ENCODE measurements around the gene ELF2. TPM values are rescaled to one million over a fixed set of nuclear protein-coding genes. Genes with fewer than 3 reads are reported as not detected.

Gene ELF2
- total and polyA plus RNA-seq, 2 donors from 2014 or later, result 12.8 to 58.5 TPM

- H3K9ac ChIP-seq (ENCODE audit: low read length in 3 of 3), result no peak overlapping the region
- intact Hi-C loops (cut with DNase I), result no loop called here
- no peak for TF ChIP-seq CTCF (IDR thresholded peaks at IDR 0.05; ENCODE audit: borderline replicate concordance, extremely low read depth, insufficient read depth)
- no peaks in the 10 kb centered on the region for H3K36me3 ChIP-seq (ENCODE audit: control insufficient read depth in 2 of 3, insufficient read depth in 3 of 3, low read length in 3 of 3)
- no peak for DNase-seq
- H3K27ac ChIP-seq (ENCODE audit: low read depth in 2 of 2, low read length in 2 of 2), result no peak overlapping the region
- H3K4me3 ChIP-seq (ENCODE audit: low read length in 3 of 3), result no peak overlapping the region
- H3K4me1 ChIP-seq (ENCODE audit: control insufficient read depth in 2 of 3, insufficient read depth in 2 of 3, low read depth in 1 of 3, low read length in 3 of 3), result no peaks in the 10 kb centered on the region
- no peak for FAIRE-seq
- no peaks in the 10 kb centered on the region for H3K9me3 ChIP-seq (ENCODE audit: control insufficient read depth in 2 of 3, insufficient read depth in 1 of 3, low read length in 3 of 3)
- H3K27me3 ChIP-seq (ENCODE audit: control insufficient read depth, insufficient read depth, low read length), result no peaks in the 10 kb centered on the region
Observed at GRCh38 chr4:139208404-139208945, 31.5 kb upstream of the ELF2 start.

GRCh38 chr4:139207873-139208403, 30.9 kb upstream of the ELF2 start:
- no peak for DNase-seq
- no peak for FAIRE-seq
- no peaks in the 10 kb centered on the region for H3K27me3 ChIP-seq (ENCODE audit: control insufficient read depth, insufficient read depth, low read length)
- H3K9me3 ChIP-seq (ENCODE audit: control insufficient read depth in 2 of 3, insufficient read depth in 1 of 3, low read length in 3 of 3), result no peaks in the 10 kb centered on the region
- no peak for TF ChIP-seq CTCF (IDR thresholded peaks at IDR 0.05; ENCODE audit: borderline replicate concordance, extremely low read depth, insufficient read depth)
- no peak overlapping the region for H3K27ac ChIP-seq (ENCODE audit: low read depth in 2 of 2, low read length in 2 of 2)
- intact Hi-C loops (cut with DNase I), result no loop called here
- no peak overlapping the region for H3K4me3 ChIP-seq (ENCODE audit: low read length in 3 of 3)
- H3K9ac ChIP-seq (ENCODE audit: low read length in 3 of 3), result no peak overlapping the region
- no peaks in the 10 kb centered on the region for H3K36me3 ChIP-seq (ENCODE audit: control insufficient read depth in 2 of 3, insufficient read depth in 3 of 3, low read length in 3 of 3)
- H3K4me1 ChIP-seq (ENCODE audit: control insufficient read depth in 2 of 3, insufficient read depth in 2 of 3, low read depth in 1 of 3, low read length in 3 of 3), result no peaks in the 10 kb centered on the region

- no peaks in the 10 kb centered on the region for H3K27me3 ChIP-seq (ENCODE audit: control insufficient read depth, insufficient read depth, low read length)
- no peak overlapping the region for H3K4me3 ChIP-seq (ENCODE audit: low read length in 3 of 3)
- H3K9me3 ChIP-seq (ENCODE audit: control insufficient read depth in 2 of 3, insufficient read depth in 1 of 3, low read length in 3 of 3), result no peaks in the 10 kb centered on the region
- no peaks in the 10 kb centered on the region for H3K4me1 ChIP-seq (ENCODE audit: control insufficient read depth in 2 of 3, insufficient read depth in 2 of 3, low read depth in 1 of 3, low read length in 3 of 3)
- no peaks in the 10 kb centered on the region for H3K36me3 ChIP-seq (ENCODE audit: control insufficient read depth in 2 of 3, insufficient read depth in 3 of 3, low read length in 3 of 3)
- FAIRE-seq, result no peak
- DNase-seq, result no peak
- H3K9ac ChIP-seq (ENCODE audit: low read length in 3 of 3), result no peak overlapping the region
- no peak for TF ChIP-seq CTCF (IDR thresholded peaks at IDR 0.05; ENCODE audit: borderline replicate concordance, extremely low read depth, insufficient read depth)
- H3K27ac ChIP-seq (ENCODE audit: low read depth in 2 of 2, low read length in 2 of 2), result no peak overlapping the region
- intact Hi-C loops (cut with DNase I), result no loop called here
Observed at GRCh38 chr4:139207247-139207646, 30.2 kb upstream of the ELF2 start.

- intact Hi-C loops (cut with DNase I), result no loop called here
- Histone ChIP-seq H3K9me3 (ENCODE audit: control insufficient read depth in 2 of 3, insufficient read depth in 1 of 3, low read length in 3 of 3) (no peaks in the 10 kb centered on the region), H3K27ac (ENCODE audit: low read depth in 2 of 2, low read length in 2 of 2) (no peak overlapping the region), H3K9ac (ENCODE audit: low read length in 3 of 3) (no peak overlapping the region), H3K4me3 (ENCODE audit: low read length in 3 of 3) (no peak overlapping the region), H3K36me3 (ENCODE audit: control insufficient read depth in 2 of 3, insufficient read depth in 3 of 3, low read length in 3 of 3) (no peaks in the 10 kb centered on the region), H3K4me1 (ENCODE audit: control insufficient read depth in 2 of 3, insufficient read depth in 2 of 3, low read depth in 1 of 3, low read length in 3 of 3) (no peaks in the 10 kb centered on the region), H3K27me3 (ENCODE audit: control insufficient read depth, insufficient read depth, low read length) (no peaks in the 10 kb centered on the region)
- FAIRE-seq (no peak), DNase-seq (no peak)
- no peak for TF ChIP-seq CTCF (IDR thresholded peaks at IDR 0.05; ENCODE audit: borderline replicate concordance, extremely low read depth, insufficient read depth)
Observed at GRCh38 chr4:139202991-139203390, 26.0 kb upstream of the ELF2 start.
